ENCODE measurements around the gene MYO7B.

DNA sequence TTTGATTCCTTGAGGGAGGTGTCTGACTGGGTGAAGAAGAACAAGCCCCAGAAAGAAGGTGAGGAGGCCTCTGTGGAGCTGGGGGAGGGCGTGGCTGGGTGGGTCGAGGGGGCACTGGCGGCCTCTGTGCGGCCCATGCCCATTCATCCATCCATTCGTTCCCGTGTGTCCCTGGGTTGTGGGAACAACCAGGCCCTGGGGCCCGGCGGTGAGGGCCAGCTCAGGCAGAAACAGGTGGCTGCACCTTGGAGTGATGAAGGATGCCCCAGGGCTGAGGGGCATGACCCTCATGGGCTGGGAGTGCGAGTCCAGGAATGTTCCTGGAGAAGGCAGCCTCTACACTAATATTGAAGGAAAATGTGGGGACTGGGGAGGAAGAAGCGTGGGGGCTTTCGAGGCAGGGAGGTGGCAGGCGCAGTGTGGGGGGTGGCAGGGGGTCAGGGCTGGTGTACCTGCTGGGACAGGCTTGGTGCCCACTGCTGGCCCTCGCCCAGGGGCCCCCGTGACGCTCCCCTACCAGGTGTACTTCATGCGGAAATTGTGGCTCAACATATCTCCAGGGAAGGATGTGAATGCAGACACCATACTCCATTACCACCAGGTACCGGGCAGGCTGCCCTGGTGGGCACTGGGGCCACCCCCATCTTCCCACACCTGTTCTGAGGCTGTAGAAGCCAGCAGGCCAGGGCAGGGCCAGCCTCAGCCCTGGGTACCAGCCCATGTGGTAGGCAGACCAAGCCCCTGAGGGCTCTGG is 99.3 kb downstream of the MYO7B start:
- no peak for TF ChIP-seq EZH2phosphoT487 (IDR thresholded peaks at IDR 0.05; ENCODE audit: low read depth)
- TF ChIP-seq CTCF (IDR thresholded peaks at IDR 0.05; ENCODE audit: low read depth, low read length): no peak

All from OCI-LY3 (cell line).